ENCODE results near the gene SYNDIG1.

Gene SYNDIG1

DNA sequence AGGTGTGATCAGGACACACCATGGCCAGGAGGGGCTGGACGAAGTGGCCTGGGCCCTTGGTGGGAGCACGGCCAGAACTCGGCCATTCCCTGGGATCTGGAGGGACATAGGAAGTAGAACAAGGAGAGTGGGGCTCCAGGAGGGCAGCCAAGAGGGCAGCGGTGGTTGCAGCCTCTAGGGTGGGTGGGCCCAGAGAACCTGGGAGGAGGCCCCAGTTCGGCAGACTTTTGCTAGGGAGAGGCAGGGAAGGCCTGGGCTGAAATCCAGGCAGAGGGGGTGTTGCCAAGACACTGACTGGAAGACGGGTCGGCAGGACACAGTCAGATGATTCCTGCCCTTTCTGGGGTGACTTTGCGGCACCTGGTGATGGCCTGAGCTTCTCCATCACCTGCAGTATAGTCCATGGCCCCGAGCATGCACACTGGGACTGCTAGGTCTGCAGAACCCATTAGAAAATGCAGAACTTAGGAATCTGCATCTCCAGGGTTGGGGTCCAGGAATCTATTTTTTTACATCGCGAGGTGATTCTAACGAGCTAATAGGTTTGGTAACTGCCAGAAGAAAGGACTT is 224.8 kb downstream of the SYNDIG1 start:
- DNase-seq (ENCODE audit: low spot score) = no peak

DNA sequence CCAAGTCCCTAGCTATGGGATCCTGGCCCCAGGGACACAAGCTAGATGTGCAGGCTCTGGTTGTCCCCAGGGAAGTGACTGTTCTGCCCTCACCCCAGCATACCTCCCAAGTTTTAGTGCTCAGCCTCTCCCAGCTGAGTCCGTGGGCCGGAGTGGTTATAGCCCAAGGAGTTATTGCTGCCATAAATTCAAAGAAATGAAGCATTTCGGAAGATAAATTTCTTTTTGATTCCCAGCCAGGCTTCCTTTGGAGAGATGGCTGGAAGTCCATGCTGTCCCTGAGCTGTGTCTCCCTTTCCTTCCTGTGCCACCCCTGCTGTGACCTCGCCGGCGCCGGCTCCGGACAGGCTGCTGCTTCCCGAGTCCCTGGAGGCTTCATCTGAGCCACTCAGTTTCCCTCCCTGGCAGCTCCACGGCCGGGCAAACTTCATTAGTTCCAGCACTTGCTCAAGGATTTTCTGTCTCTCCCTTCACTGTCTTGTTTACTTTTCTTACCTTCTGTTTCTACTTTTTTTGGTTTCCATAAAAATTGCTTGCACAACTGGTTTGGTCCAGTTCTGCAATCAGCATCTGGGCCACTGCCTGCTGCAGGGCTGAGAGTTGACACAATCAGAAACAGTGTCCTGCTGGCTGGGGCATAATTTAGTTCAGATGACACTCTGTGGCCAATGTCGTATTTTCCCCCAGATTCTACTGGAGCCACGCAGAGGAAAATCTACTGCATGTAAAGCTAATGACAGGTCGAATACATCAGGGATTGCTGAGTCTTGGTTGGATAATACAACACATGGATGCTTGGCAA is 225.5 kb downstream of the SYNDIG1 start:
- peak; percentile 60 for DNase-seq (ENCODE audit: low spot score)

DNA sequence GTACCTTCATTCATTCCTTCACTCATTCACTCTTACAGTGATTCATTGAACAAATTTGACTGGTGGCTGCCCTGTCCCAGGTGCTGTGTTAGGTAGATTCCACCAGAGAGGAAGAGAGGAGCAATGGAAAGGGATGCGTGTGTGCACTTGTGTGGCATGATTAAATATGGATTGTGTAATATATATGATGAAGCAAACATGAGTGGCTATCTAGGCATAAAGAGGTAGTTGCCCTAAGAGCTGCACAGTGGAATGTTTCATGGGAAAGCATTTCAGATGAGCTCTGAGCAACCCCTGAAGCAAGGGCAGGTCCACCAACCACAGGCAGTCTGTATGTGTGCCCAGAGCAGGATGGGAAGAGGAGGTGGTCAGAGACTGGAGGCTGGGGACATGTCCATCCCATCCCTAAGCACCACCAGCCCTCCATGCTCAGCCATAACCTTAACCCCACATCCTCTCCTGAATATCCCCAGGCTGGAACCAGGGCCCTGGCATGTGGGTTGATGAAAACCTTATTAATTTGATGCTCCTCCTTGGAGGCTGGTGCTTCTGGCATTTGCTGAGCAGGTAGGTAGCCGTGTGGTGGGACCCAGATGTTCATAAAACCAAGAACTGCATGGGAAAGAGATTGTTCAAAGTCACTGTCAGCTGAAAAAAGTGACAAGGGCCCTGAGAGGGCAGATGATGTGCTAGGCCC is 226.2 kb downstream of the SYNDIG1 start:
- DNase-seq (ENCODE audit: low spot score) = no peak

DNA sequence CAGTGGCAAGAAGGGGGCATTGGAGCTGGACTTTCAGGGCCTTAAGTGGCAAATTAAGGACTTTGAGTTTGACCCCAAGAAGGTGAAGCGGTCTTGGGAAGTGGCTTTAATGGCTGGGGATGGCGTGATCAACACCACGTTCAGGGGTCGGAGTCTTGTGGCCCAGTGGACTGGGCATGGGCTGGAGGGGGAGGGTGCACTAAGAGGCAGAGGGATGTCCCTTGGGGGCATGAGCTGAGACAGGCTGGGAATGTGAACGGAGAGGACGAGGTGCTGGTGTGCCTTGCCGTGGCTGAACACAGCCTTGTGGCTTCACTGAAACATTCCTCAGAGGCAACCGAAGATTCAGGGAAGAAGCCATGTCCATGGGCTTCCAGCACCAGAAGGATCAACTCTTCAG is 227.0 kb downstream of the SYNDIG1 start:
- DNase-seq (ENCODE audit: low spot score) = no peak

DNA sequence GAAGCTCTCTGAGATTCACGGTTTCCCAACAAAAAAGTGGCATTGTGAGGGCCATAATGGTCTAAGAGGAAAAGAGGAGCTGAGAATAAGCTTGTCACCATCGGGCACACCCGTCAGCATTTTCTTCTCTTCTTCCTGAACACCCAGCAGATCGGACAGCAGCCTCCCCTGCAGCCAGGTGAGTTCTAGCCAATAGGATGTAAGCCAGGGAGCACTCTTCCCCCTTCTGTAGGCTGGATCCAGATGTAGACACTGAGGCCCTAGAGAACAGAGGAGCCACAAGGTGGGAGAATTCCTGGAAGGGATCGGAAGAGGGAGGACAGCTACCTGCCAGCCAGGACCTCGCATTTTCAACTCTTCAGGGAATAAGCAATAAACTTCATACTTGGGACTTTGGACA is 228.0 kb downstream of the SYNDIG1 start:
- DNase-seq (ENCODE audit: low spot score) = no peak

DNA sequence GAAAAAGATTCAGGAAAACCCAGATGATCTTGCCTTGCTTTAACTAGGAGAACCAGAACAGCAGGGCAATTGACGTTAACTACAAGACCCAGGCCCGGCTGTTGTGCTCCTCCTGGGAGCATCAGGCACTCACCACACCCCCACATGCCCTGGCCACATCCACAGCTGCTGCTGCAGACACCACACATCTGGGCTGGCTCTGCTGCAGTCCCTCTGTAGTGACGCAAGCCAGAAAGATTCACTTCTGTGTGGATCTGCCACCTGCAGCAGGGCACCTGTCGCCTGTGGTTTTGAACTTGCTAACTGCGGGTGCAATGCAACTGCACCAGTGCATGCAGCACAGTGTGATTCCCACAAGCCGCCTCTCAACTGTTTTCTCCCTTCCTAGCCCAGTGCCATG is 228.8 kb downstream of the SYNDIG1 start:
- no peak for DNase-seq (ENCODE audit: low spot score)

DNA sequence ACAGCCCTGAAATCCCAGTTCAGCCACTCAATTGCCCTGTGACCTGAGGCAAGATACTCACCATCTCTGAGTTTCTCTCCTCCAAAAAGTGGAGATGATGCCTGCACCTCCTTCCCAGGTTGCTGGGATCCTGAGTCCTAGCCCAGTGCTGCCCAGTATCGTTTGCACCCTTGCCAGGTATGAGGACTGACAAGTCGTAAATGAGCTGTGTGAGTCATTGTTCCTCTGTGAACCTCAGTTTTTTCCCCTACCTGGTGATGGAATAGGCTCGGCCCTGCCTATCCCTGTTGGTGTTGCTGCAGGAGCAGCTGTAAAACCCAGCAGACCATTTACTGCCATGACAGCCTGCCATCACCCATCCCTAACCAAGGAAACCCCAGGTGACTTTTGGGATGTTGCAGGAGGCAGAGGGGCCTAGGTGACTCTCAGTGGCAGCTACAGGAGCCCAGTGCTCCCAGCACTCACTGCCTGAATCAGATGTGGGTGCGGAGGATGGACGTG is 229.3 kb downstream of the SYNDIG1 start:
- DNase-seq (ENCODE audit: low spot score) = no peak

DNA sequence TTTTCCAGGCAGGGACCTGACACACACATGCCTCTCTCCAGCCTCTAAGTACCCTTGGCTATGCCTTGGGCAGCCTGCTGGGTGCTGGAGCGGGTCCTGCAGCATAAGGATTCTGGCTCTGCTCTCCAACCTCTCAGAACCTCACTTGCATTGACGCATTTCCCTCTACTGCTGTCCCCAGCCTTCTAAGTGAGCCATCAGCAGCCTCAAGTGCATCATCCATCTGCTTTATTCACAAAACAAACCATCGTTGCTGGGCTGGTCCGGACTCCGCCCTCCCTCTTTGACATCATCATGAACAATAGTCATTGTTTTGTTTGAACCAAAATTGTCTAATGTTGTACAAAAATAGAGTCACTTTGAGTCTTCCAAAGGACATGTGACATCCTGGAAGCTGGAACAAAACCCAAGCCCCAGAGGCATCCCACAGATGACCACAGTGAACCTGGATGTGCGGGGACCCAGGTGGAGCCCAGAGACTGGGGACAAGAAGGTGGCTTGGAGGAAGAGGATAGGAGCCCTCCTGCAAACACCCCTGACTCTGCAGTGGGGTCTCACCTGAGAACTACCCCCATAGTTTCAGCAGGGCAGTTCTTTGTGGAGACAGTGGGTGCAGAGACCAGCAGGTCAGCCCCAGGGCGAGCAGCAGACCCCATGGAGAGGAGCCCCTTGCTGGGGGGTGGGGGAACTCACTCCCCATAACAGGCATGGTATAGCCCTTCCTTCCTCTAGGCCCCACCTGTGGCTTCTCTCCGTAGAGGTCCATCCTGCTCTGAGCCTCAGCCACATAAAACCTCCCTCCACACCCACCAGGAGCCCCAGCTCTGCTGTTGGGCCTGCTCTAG is 230.1 kb downstream of the SYNDIG1 start:
- DNase-seq (ENCODE audit: low spot score) = no peak

DNA sequence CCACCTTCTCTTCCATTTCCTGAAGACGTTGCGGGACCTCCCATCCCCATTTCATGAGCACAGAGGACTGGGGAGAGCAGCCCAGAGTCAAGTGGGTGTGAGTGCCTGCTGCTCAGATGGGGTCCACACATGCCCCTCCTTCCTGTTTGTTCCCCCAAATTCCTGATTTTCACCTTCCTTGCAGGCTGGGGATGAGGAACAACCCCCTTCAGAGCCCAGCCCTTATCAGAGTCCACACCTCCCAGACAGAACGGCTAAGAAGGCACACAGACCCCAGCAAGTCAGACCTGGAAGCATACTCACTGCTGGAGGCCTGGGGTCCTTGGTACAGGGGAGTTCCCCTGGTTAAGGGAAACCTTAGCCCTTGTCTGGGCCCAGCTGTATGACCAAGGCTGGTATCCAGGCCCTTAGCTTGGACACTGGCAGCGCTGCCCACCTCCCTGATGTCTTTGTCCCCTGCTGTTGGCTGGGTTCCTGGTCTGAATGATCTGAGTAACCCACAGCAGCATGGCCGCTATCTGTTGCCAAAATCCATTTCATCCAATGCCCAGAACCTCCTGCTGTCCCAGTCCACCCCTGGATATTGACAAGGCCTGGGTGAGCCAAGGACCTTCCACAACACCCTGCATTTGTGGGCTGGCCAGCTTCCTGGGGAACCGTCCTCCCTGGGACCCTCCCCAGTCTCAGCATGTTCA is 230.9 kb downstream of the SYNDIG1 start:
- DNase-seq (ENCODE audit: low spot score) = no peak

DNA sequence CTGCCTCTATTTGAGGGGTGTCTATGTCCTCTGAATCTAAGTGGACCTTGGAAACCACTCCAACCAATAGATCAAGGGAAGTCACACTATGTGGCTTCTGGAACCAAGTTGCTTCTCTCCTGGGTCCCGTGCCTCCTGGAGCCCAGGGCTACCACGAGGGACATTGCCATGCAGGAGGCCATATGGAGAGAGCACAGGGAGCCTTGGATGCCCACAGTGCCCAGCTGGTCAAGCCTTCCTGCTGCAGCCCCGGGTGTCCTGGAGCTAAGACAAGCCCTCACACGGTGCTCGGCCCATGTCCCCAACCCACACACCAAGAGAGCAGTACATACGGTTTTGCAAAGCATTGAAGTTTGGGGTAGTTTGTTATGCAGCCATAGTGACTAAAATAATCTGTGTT is 231.6 kb downstream of the SYNDIG1 start:
- DNase-seq (ENCODE audit: low spot score) = no peak

DNA sequence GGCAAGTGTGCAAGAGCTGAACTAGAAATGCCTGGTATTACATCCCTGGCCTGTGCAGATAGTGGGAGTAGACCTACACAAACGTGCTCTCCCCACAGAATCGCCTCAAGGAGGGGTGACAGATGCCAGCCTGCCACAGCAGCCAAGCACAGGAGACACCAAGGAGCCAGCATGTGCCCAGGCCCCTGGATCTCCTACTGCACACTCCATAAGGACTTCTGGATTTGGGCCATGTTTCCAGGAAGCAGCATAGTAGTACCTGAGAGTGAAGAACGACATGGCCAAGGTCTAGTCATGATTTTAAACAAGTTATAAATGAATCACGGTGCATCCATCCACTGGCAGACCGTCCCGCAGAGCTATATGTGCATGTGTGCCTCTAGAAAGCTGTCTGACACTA is 232.2 kb downstream of the SYNDIG1 start:
- DNase-seq (ENCODE audit: low spot score) = no peak

DNA sequence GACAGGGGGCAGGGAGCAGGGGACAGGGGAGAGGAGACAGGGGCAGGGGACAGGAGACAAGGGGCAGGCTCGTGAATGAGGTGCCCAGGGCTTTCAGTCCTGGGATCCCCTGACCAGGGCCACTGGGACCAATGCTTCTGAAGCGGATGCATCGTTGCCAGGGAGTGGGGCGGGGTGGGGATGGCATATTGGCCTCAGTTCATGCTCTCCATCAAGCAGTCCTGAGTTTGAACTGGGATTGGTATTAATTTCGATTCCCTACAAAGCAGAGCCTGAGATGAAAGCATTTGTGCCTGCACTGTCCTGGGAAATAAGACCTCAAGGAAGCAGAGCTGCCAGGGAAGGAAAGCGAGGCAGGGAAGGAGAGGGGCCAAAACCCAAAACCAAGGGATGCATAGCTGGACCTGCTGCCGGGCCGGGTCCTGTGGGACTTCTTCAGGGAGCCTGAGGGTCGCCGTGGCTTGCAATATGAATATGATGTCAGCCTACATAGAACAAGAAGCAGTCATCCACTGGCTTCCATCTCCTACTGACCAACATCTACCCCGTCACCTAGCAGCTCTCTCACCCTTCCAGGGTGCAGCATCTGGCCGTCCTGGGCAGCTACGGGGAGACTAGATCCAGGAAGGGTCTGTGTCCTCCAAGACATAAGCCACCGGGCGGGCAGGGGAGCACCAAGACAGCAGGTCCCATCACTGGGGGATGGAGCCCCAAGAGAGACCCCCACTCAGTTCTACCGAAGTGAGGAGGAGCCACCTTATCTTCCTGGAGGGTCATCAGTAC is 233.3 kb downstream of the SYNDIG1 start:
- no peak for DNase-seq (ENCODE audit: low spot score)

DNA sequence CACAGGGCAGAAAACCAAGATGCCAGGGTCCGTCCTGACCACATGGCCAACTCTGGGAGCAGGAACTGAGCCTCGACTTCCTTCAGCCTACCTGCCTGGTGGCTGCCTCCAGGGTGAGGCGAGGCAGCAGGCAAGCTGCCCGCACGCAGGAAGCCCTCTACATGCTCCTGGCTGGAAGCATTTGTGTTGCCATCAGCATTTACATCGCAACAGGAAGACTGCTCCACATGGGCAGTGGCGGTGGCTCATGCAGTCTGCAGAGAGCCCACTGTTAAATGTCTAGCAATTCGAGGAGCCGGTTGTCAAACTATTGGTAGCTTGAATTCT is 233.8 kb downstream of the SYNDIG1 start:
- no peak for DNase-seq (ENCODE audit: low spot score)

DNA sequence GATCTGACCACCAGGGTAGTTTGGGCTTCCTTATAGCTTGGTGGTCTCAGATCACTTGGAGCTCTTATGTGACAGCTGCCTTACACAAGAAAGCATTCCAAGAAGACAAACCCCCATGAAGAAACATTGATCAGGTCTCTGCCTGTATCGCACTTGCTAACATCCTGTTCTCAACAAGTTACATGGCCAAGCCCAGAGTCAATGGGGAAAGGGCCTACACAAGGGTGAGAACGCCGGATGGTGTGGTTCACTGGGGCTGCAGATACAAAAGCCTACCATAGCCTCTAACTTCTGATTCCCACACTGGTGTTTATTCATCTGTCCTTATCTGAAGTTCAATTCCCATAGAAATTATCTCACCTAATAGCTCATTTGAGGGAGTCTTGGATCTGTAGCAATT is 235.5 kb downstream of the SYNDIG1 start:
- no peak for DNase-seq (ENCODE audit: low spot score)

DNA sequence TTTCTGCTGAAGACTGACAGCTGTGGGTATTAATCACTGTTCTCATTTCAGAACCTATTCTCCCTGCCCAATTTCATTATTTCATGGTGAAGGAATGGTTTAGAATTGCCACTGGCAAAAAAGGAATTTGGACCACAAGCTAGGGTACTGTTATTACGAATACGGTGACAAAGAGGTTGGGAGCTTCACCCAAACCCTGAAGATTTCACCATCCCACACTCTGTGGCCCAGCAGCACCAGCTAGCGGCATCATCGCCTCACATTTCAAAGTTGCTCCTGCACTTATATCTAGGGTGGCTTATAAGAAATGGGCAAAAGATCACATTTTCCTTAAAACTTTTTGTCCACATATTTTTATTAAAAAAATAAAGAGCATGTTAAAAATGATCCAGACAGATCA is 236.1 kb downstream of the SYNDIG1 start:
- DNase-seq (ENCODE audit: low spot score) = peak; percentile 4

DNA sequence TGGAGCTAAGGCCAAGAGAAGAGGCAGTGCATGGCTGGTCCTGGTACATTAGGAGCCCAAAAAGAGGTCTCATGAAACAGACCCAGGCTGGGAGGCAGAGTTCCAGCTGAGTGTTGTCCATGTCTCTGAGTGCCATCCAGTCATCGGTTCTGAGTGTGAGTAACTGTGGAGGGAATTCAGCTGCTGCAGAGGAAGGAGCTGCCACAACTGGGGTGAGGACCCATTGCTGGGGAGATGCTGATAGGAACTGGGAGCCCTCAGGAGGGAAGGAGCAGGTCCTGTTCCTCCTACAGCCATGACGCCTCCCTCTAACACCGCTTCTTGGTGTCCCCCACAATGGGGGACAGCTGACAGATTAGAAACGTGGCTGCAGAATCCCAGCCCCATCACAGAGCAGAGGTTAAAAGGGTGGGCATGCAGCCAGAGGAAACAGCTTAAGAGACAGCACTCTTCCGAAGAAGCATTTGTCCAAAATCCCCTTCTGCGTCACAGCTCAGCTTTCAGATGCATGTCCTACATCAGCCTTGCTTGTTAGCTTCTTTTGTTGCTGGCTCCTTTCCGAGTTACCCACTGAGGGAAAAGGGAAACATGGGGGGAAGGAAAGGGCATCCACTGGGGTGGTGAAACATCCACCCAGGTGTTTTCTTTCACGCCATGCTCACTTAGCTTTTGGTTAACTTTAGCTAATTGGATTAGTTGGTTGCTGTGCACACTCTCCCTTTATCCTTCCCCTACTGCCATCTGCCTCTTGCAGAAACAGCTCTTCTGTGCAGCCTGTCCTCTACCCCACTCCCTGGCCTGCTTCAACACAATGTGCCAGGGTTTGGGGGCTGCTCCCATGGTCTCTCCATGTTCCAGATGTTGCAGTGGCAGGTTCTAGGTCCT is 239.2 kb downstream of the SYNDIG1 start:
- no peak for DNase-seq (ENCODE audit: low spot score)

All from GM03348 (cell line).